ENCODE measurements around the gene ADPRM.

DNA sequence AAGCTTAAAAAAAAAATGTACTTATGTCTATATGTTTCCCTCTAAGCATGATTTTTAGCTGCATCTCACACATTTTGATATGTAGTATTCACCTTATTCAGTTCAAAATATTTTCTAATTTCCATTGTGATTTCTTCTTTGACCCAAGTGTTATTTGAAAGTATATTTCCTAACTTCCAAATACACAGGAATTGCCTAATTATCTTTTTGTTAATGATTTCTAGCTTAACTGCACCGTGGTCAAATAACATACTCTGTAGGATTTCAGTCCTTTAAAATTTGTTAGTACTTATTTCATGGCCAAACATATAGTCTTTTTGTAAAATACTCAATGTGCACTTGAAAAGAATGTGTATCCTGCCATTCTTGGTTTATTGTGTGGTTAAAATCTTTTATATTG is 21.2 kb downstream of the ADPRM start:
- TF ChIP-seq, protein P1, sequence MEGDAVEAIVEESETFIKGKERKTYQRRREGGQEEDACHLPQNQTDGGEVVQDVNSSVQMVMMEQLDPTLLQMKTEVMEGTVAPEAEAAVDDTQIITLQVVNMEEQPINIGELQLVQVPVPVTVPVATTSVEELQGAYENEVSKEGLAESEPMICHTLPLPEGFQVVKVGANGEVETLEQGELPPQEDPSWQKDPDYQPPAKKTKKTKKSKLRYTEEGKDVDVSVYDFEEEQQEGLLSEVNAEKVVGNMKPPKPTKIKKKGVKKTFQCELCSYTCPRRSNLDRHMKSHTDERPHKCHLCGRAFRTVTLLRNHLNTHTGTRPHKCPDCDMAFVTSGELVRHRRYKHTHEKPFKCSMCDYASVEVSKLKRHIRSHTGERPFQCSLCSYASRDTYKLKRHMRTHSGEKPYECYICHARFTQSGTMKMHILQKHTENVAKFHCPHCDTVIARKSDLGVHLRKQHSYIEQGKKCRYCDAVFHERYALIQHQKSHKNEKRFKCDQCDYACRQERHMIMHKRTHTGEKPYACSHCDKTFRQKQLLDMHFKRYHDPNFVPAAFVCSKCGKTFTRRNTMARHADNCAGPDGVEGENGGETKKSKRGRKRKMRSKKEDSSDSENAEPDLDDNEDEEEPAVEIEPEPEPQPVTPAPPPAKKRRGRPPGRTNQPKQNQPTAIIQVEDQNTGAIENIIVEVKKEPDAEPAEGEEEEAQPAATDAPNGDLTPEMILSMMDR (tag by site-specific recombination; IDR thresholded peaks at IDR 0.05): no peak
- TF ChIP-seq ZNF423 (tag by site-specific recombination; IDR thresholded peaks at IDR 0.05) (no peak), ZNF514 (tag by site-specific recombination; IDR thresholded peaks at IDR 0.05) (no peak), KLF16 (tag by site-specific recombination; IDR thresholded peaks at IDR 0.05) (no peak), ZNF174 (tag by site-specific recombination; IDR thresholded peaks at IDR 0.05) (no peak), ZNF791 (tag by site-specific recombination; IDR thresholded peaks at IDR 0.05) (no peak), YY1 (tag by site-specific recombination; IDR thresholded peaks at IDR 0.05) (no peak), ZNF24 (tag by site-specific recombination; IDR thresholded peaks at IDR 0.05) (no peak), REST (tag by site-specific recombination; IDR thresholded peaks at IDR 0.05) (no peak), ZNF169 (tag by site-specific recombination; IDR thresholded peaks at IDR 0.05) (no peak), ZNF155 (tag by site-specific recombination; IDR thresholded peaks at IDR 0.05) (no peak), KLF10 (tag by site-specific recombination; IDR thresholded peaks at IDR 0.05) (no peak)
- TF ChIP-seq, protein P2, sequence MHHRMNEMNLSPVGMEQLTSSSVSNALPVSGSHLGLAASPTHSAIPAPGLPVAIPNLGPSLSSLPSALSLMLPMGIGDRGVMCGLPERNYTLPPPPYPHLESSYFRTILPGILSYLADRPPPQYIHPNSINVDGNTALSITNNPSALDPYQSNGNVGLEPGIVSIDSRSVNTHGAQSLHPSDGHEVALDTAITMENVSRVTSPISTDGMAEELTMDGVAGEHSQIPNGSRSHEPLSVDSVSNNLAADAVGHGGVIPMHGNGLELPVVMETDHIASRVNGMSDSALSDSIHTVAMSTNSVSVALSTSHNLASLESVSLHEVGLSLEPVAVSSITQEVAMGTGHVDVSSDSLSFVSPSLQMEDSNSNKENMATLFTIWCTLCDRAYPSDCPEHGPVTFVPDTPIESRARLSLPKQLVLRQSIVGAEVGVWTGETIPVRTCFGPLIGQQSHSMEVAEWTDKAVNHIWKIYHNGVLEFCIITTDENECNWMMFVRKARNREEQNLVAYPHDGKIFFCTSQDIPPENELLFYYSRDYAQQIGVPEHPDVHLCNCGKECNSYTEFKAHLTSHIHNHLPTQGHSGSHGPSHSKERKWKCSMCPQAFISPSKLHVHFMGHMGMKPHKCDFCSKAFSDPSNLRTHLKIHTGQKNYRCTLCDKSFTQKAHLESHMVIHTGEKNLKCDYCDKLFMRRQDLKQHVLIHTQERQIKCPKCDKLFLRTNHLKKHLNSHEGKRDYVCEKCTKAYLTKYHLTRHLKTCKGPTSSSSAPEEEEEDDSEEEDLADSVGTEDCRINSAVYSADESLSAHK (tag by site-specific recombination; IDR thresholded peaks at IDR 0.05): no peak
- TF ChIP-seq, protein P3, sequence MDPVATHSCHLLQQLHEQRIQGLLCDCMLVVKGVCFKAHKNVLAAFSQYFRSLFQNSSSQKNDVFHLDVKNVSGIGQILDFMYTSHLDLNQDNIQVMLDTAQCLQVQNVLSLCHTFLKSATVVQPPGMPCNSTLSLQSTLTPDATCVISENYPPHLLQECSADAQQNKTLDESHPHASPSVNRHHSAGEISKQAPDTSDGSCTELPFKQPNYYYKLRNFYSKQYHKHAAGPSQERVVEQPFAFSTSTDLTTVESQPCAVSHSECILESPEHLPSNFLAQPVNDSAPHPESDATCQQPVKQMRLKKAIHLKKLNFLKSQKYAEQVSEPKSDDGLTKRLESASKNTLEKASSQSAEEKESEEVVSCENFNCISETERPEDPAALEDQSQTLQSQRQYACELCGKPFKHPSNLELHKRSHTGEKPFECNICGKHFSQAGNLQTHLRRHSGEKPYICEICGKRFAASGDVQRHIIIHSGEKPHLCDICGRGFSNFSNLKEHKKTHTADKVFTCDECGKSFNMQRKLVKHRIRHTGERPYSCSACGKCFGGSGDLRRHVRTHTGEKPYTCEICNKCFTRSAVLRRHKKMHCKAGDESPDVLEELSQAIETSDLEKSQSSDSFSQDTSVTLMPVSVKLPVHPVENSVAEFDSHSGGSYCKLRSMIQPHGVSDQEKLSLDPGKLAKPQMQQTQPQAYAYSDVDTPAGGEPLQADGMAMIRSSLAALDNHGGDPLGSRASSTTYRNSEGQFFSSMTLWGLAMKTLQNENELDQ (tag by site-specific recombination; IDR thresholded peaks at IDR 0.05; ENCODE audit: low read depth): no peak

All from HEK293 (cell line).